ENCODE measurements around the gene SH2B2. TPM values are rescaled to one million over a fixed set of nuclear protein-coding genes. Genes with fewer than 3 reads are reported as not detected.

Gene SH2B2
- total RNA-seq, 4 donors from 2014 or later = 13.9 to 28.6 (median 20.6) TPM

GRCh38 chr7:102254521-102254920 lies 32.1 kb upstream of the SH2B2 start:
- no peak for DNase-seq (ENCODE audit: low spot score in 2 of 2)
- WGBS, 2 donors = 93 to 95% methylated on average over 6 to 8 of the region's 8 CpGs
- intact Hi-C loops (cut with DNase I; ENCODE audit: low total_unique reads) = no loop called here
- no peak overlapping the region for H3K4me3 ChIP-seq (ENCODE audit: low read depth, poor library complexity, severe bottlenecking)
- TF ChIP-seq POLR2A (IDR thresholded peaks at IDR 0.05) = no peak
- TF ChIP-seq CTCF (IDR thresholded peaks at IDR 0.05) = no peak

- intact Hi-C loops (cut with DNase I; ENCODE audit: low total_unique reads) = no loop called here
- no peak for DNase-seq (ENCODE audit: low spot score in 2 of 2)
- no peak overlapping the region for H3K4me3 ChIP-seq (ENCODE audit: low read depth, poor library complexity, severe bottlenecking)
- WGBS, 2 donors = 95 to 96% methylated on average over 7 of the region's 7 CpGs
- TF ChIP-seq POLR2A (IDR thresholded peaks at IDR 0.05) = no peak
- no peak for TF ChIP-seq CTCF (IDR thresholded peaks at IDR 0.05)
Observed at GRCh38 chr7:102255501-102255900, 31.2 kb upstream of the SH2B2 start.

GRCh38 chr7:102255916-102256315 lies 30.8 kb upstream of the SH2B2 start:
- WGBS, 2 donors = 95 to 98% methylated on average over 15 of the region's 15 CpGs
- intact Hi-C loops (cut with DNase I; ENCODE audit: low total_unique reads) = no loop called here
- no peak for TF ChIP-seq CTCF (IDR thresholded peaks at IDR 0.05)
- DNase-seq (ENCODE audit: low spot score in 2 of 2) = no peak
- H3K4me3 ChIP-seq (ENCODE audit: low read depth, poor library complexity, severe bottlenecking) = no peak overlapping the region

DNA sequence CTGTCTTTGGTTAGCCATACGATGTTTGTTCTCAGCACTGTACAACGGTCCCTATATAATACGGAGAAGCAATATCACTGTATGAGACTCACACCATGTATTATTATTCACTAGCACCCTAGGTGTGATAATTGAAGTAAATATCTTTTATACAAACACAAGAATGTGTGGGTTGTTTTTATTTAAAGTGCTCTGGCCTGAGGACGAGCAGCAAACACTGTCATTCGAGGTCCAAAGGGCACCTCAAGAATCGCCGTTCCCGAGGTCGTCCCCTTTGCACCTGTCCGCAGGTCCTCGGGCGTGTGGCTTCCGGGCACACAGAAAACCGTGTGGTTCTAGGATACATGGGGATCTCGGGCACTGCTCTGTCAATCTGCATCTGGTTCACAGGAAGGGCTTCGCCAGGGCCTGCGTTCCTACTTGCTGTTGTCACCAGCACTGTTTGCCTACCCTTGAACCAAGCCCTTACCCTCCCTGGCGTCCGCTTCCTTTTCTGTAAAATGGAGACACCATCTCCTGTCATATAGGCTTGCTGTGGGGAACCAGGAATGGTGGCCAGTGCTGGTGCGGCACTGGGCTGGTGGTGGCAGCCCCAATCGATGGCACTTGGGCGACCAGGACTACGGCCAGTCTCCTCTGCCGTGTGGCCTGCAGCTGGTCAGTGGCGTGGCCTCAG lies 28.5 kb upstream of the SH2B2 start:
- H3K4me3 ChIP-seq (ENCODE audit: low read depth, poor library complexity, severe bottlenecking) = no peak overlapping the region
- intact Hi-C loops (cut with DNase I; ENCODE audit: low total_unique reads) = no loop called here
- DNase-seq (ENCODE audit: low spot score in 2 of 2) = no peak
- TF ChIP-seq POLR2A (IDR thresholded peaks at IDR 0.05) = no peak
- no peak for TF ChIP-seq CTCF (IDR thresholded peaks at IDR 0.05)
- 90 to 91% methylated on average over 25 of the region's 25 CpGs for WGBS, 2 donors

DNA sequence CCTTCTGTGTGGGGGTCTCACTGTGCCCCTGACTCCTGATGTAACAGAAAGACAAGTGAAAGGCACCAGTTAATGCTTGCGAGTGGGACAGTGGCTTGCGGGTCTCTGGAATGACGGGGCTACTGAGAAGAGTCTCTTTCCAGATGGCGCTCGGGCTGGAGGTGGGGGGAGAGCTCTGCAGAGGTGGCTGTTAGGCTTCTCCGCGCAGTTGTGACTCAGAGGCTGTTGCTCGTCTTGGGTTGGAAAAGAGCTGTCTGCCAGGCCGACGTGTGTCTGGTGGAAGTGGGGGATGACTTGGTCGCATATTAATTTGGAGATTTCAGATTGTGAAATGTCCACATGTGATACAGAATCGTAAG lies 27.9 kb upstream of the SH2B2 start:
- intact Hi-C loops (cut with DNase I; ENCODE audit: low total_unique reads) = no loop called here
- no peak for TF ChIP-seq POLR2A (IDR thresholded peaks at IDR 0.05)
- no peak for TF ChIP-seq CTCF (IDR thresholded peaks at IDR 0.05)
- 74 to 78% methylated on average over 12 of the region's 12 CpGs for WGBS, 2 donors
- no peak overlapping the region for H3K4me3 ChIP-seq (ENCODE audit: low read depth, poor library complexity, severe bottlenecking)
- DNase-seq (ENCODE audit: low spot score in 2 of 2) = no peak

DNA sequence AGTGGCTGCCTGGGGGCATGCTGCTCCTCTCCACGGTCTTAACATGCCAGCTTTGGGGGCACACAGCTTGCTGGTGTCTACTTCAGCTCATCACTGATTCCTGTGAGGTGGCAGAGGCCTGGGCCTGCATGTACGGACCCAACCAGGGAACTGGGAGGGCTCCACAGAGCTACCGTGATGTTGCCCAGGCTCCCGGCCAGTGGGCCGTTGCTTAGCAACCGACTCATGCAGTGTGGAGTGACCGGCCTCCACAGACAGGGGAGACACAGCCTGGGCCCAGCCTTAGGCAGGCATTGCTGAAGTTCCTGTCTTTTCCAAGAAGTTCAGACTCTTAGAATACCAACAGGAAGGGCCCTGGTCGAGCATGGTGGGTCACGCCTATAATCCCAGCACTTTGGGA lies 25.8 kb upstream of the SH2B2 start:
- intact Hi-C loops (cut with DNase I; ENCODE audit: low total_unique reads) = no loop called here
- H3K4me3 ChIP-seq (ENCODE audit: low read depth, poor library complexity, severe bottlenecking) = no peak overlapping the region
- no peak for DNase-seq (ENCODE audit: low spot score in 2 of 2)
- TF ChIP-seq POLR2A (IDR thresholded peaks at IDR 0.05) (no peak), CTCF (IDR thresholded peaks at IDR 0.05) (no peak)
- WGBS, 2 donors = 73 to 78% methylated on average over 8 to 9 of the region's 9 CpGs

Measured in lower leg skin (tissue), 4 donors.